Suprapubic skin (tissue), 4 donors: ENCODE results near the gene FNDC7. TPM values are rescaled to one million over a fixed set of nuclear protein-coding genes. Genes with fewer than 3 reads are reported as not detected.
"Not testable (repeated sequence)": the region's sequence is repeated elsewhere in the genome, so short reads cannot be mapped to it uniquely, and the experiment has no call there.

Source experiments
- DNase-seq, 2 donors: peaks; one replicate each; pipeline ENCODE4 v3.0.0-alpha.2; 2019; ENCODE audit warnings: low spot score in 2 of 2
- H3K27ac ChIP-seq: fragments of 200-600 bp; sonication (generic); one replicate; pipeline ENCODE4 v1.5.1; 2019
- H3K27me3 ChIP-seq: fragments of 200-600 bp; sonication (generic); one replicate; pipeline ENCODE4 v1.5.1; 2019
- H3K36me3 ChIP-seq: fragments of 200-600 bp; sonication (generic); one replicate; pipeline ENCODE4 v1.5.1; 2019
- H3K4me1 ChIP-seq: fragments of 200-600 bp; sonication (generic); one replicate; pipeline ENCODE4 v1.5.1; 2019
- H3K4me3 ChIP-seq: fragments of 200-600 bp; sonication (generic); one replicate; pipeline ENCODE4 v1.5.1; 2019; ENCODE audit warnings: mild to moderate bottlenecking
- H3K9me3 ChIP-seq: fragments of 200-600 bp; sonication (generic); one replicate; pipeline ENCODE4 v1.5.1; 2019
- CTCF ChIP-seq, 2 donors: fragments of 200-600 bp in 1 of 2; fragments of 450-650 bp in 1 of 2; sonication (generic) in 1 of 2; IDR thresholded peaks; one replicate each; pipeline ENCODE4 v1.5.1; 2016 to 2019; ENCODE audit warnings: antibody characterized with exemption in 2 of 2, mild to moderate bottlenecking in 1 of 2, moderate library complexity in 1 of 2
- EP300 ChIP-seq: sonication (generic); formaldehyde crosslinking; IDR thresholded peaks from one replicate; pipeline ENCODE4 v1.6.1; 2017; ENCODE audit warnings: antibody characterized with exemption
- POLR2A ChIP-seq, 2 donors: fragments of 450-650 bp; IDR thresholded peaks; one replicate each; pipeline ENCODE4 v1.6.1; 2017; ENCODE audit warnings: antibody characterized with exemption in 2 of 2, mild to moderate bottlenecking in 2 of 2, moderate library complexity in 2 of 2
- POLR2AphosphoS5 ChIP-seq, 3 donors: sonication (generic); formaldehyde crosslinking; IDR thresholded peaks; one replicate each; pipeline ENCODE4 v1.6.1; 2017; ENCODE audit warnings: antibody characterized with exemption in 3 of 3
- WGBS: methylation state at CpG from one replicate; pipeline ENCODE4 v1.1.5; 2018; 5-methylcytosine and 5-hydroxymethylcytosine counted together
- total RNA-seq, 4 donors: library from RNA; depleted of rRNA; stranded (reverse); fragments of >200 nt; gene quantifications; one replicate each; pipeline ENCODE4 v1.1.0, GENCODE V29; 2016

FNDC7 gene
- under 1 TPM in 1 of 4 donors, not detected in 3; 0.24 TPM for total RNA-seq

- TF ChIP-seq POLR2AphosphoS5 (IDR thresholded peaks at IDR 0.05) (no peak), CTCF (IDR thresholded peaks at IDR 0.05) (no peak), EP300 (no peak), POLR2A (IDR thresholded peaks at IDR 0.05) (no peak)
- no peak for DNase-seq
- H3K4me1 ChIP-seq = no peaks in the 10 kb centered on the region
- H3K36me3 ChIP-seq = no peaks in the 10 kb centered on the region
- H3K4me3 ChIP-seq = no peak within 1 kb of the TSS
- H3K27ac ChIP-seq = no peak within 1 kb of the TSS
- peaks cover 7% of the 10 kb centered on the region for H3K27me3 ChIP-seq
- WGBS = 47% methylated on average over 9 of the region's 9 CpGs
- no peaks in the 10 kb centered on the region for H3K9me3 ChIP-seq
Measured at GRCh38 chr1:108712606-108713150, at the start of gene FNDC7. FNDC7 (plus strand) TSS chr1:108712908; CDS start chr1:108712934, 26 bp downstream.

- Histone ChIP-seq H3K9me3 (no peaks in the 10 kb centered on the region), H3K4me1 (peaks cover 8% of the 10 kb centered on the region), H3K27me3 (no peaks in the 10 kb centered on the region), H3K4me3 (no peak overlapping the region), H3K36me3 (no peaks in the 10 kb centered on the region), H3K27ac (no peak overlapping the region)
- 71% methylated on average over 2 of the region's 2 CpGs for WGBS
- TF ChIP-seq POLR2AphosphoS5 (IDR thresholded peaks at IDR 0.05) (no peak), CTCF (IDR thresholded peaks at IDR 0.05) (no peak), POLR2A (IDR thresholded peaks at IDR 0.05) (no peak), EP300 (no peak)
- DNase-seq = no peak
Measured at GRCh38 chr1:108663074-108663473, 49.6 kb upstream of the FNDC7 start.

GRCh38 chr1:108664481-108664880 lies 48.2 kb upstream of the FNDC7 start:
- peaks cover 8% of the 10 kb centered on the region for H3K4me1 ChIP-seq
- no peaks in the 10 kb centered on the region for H3K9me3 ChIP-seq
- TF ChIP-seq EP300 (no peak), POLR2AphosphoS5 (IDR thresholded peaks at IDR 0.05) (no peak), POLR2A (IDR thresholded peaks at IDR 0.05) (no peak), CTCF (IDR thresholded peaks at IDR 0.05) (no peak)
- no peak for DNase-seq
- H3K4me3 ChIP-seq = no peak overlapping the region
- no peaks in the 10 kb centered on the region for H3K36me3 ChIP-seq
- WGBS = 84% methylated on average over 6 of the region's 6 CpGs
- no peak overlapping the region for H3K27ac ChIP-seq
- H3K27me3 ChIP-seq = no peaks in the 10 kb centered on the region

GRCh38 chr1:108665067-108665466 lies 47.6 kb upstream of the FNDC7 start:
- TF ChIP-seq CTCF (IDR thresholded peaks at IDR 0.05) = no peak
- Histone ChIP-seq H3K4me3 (no peak overlapping the region), H3K27ac (no peak overlapping the region), H3K9me3 (no peaks in the 10 kb centered on the region), H3K4me1 (peaks cover 8% of the 10 kb centered on the region), H3K27me3 (no peaks in the 10 kb centered on the region), H3K36me3 (no peaks in the 10 kb centered on the region)
- 73% methylated on average over 2 of the region's 2 CpGs for WGBS
- DNase-seq = no peak

GRCh38 chr1:108665771-108666170 lies 46.9 kb upstream of the FNDC7 start:
- no peak for DNase-seq
- peaks cover 8% of the 10 kb centered on the region for H3K4me1 ChIP-seq
- H3K4me3 ChIP-seq = no peak overlapping the region
- H3K9me3 ChIP-seq = no peaks in the 10 kb centered on the region
- TF ChIP-seq POLR2A (IDR thresholded peaks at IDR 0.05) (no peak), POLR2AphosphoS5 (IDR thresholded peaks at IDR 0.05) (no peak), CTCF (IDR thresholded peaks at IDR 0.05) (no peak), EP300 (no peak)
- H3K27ac ChIP-seq = no peak overlapping the region
- 70% methylated on average over 1 of the region's 1 CpG for WGBS
- H3K36me3 ChIP-seq = no peaks in the 10 kb centered on the region
- no peaks in the 10 kb centered on the region for H3K27me3 ChIP-seq

- not testable (repeated sequence) for H3K27me3 ChIP-seq, H3K9me3 ChIP-seq, H3K4me3 ChIP-seq, H3K36me3 ChIP-seq, DNase-seq, H3K27ac ChIP-seq, H3K4me1 ChIP-seq
- WGBS = 100% methylated on average over 1 of the region's 28 CpGs
Measured at GRCh38 chr1:108667422-108667821, 45.3 kb upstream of the FNDC7 start.
